ENCODE data around the gene PPM1A. TPM values are rescaled to one million over a fixed set of nuclear protein-coding genes. Genes with fewer than 3 reads are reported as not detected.
"Not testable (repeated sequence)": the region's sequence is repeated elsewhere in the genome, so short reads cannot be mapped to it uniquely, and the experiment has no call there.

Gene PPM1A
- total RNA-seq, 1 experiment from 2014 or later = 65.1 TPM

GRCh38 chr14:60309867-60310552, 61.0 kb downstream of the PPM1A start:
- Histone ChIP-seq H3K36me3 (ENCODE audit: insufficient read depth, low read length) (0 out of 2 replicates have a peak, but pooled peaks cover under 1% of the 10 kb centered on the region), H3K79me2 (ENCODE audit: low read length) (no peaks in the 10 kb centered on the region), H3K4me2 (ENCODE audit: low read depth, low read length, poor library complexity, severe bottlenecking) (peak overlapping the region; percentile 30), H3K27me3 (ENCODE audit: low read length) (no peaks in the 10 kb centered on the region), H4K20me1 (ENCODE audit: insufficient read depth, low read depth, low read length) (no peaks in the 10 kb centered on the region), H3K9me2 (replicated peaks; ENCODE audit: insufficient read depth, low read length) (no peaks in the 10 kb centered on the region), H3K27ac (ENCODE audit: low read length) (no peak overlapping the region), H3K4me3 (ENCODE audit: low read length) (no peak overlapping the region), H3K4me1 (ENCODE audit: low read length) (peaks cover 36% of the 10 kb centered on the region), H2AFZ (ENCODE audit: low read length) (no peak overlapping the region), H3K9me3 (ENCODE audit: low read length) (no peaks in the 10 kb centered on the region), H3K9ac (ENCODE audit: low read length) (no peak overlapping the region)
- peak; percentile 77 for DNase-seq

GRCh38 chr14:60311417-60311816, 62.4 kb downstream of the PPM1A start:
- H3K36me3 ChIP-seq (ENCODE audit: insufficient read depth, low read length) = no peaks in the 10 kb centered on the region
- H4K20me1 ChIP-seq (ENCODE audit: insufficient read depth, low read depth, low read length) = no peaks in the 10 kb centered on the region
- H3K9me3 ChIP-seq (ENCODE audit: low read length) = no peaks in the 10 kb centered on the region
- H3K27me3 ChIP-seq (ENCODE audit: low read length) = no peaks in the 10 kb centered on the region
- DNase-seq = peak; percentile 57
- H3K27ac ChIP-seq (ENCODE audit: low read length) = no peak overlapping the region
- no peak overlapping the region for H3K9ac ChIP-seq (ENCODE audit: low read length)
- H3K4me1 ChIP-seq (ENCODE audit: low read length) = peaks cover 36% of the 10 kb centered on the region
- no peaks in the 10 kb centered on the region for H3K9me2 ChIP-seq (replicated peaks; ENCODE audit: insufficient read depth, low read length)
- no peak overlapping the region for H2AFZ ChIP-seq (ENCODE audit: low read length)
- H3K4me2 ChIP-seq (ENCODE audit: low read depth, low read length, poor library complexity, severe bottlenecking) = no peak overlapping the region
- no peaks in the 10 kb centered on the region for H3K79me2 ChIP-seq (ENCODE audit: low read length)
- no peak overlapping the region for H3K4me3 ChIP-seq (ENCODE audit: low read length)

- H3K27ac ChIP-seq (ENCODE audit: low read length) = no peak overlapping the region
- no peaks in the 10 kb centered on the region for H3K9me2 ChIP-seq (replicated peaks; ENCODE audit: insufficient read depth, low read length)
- no peak for DNase-seq
- H3K9me3 ChIP-seq (ENCODE audit: low read length) = no peaks in the 10 kb centered on the region
- no peak overlapping the region for H3K4me3 ChIP-seq (ENCODE audit: low read length)
- H3K27me3 ChIP-seq (ENCODE audit: low read length) = no peaks in the 10 kb centered on the region
- no peaks in the 10 kb centered on the region for H3K79me2 ChIP-seq (ENCODE audit: low read length)
- no peak overlapping the region for H2AFZ ChIP-seq (ENCODE audit: low read length)
- no peak overlapping the region for H3K4me2 ChIP-seq (ENCODE audit: low read depth, low read length, poor library complexity, severe bottlenecking)
- no peaks in the 10 kb centered on the region for H3K36me3 ChIP-seq (ENCODE audit: insufficient read depth, low read length)
- no peaks in the 10 kb centered on the region for H4K20me1 ChIP-seq (ENCODE audit: insufficient read depth, low read depth, low read length)
- no peak overlapping the region for H3K9ac ChIP-seq (ENCODE audit: low read length)
- H3K4me1 ChIP-seq (ENCODE audit: low read length) = peaks cover 31% of the 10 kb centered on the region
These were observed 64.1 kb downstream of the PPM1A start for GRCh38 chr14:60313093-60313492.

GRCh38 chr14:60315196-60315990, 66.4 kb downstream of the PPM1A start:
- no peak for DNase-seq
- no peaks in the 10 kb centered on the region for H3K79me2 ChIP-seq (ENCODE audit: low read length)
- no peak overlapping the region for H3K4me2 ChIP-seq (ENCODE audit: low read depth, low read length, poor library complexity, severe bottlenecking)
- H4K20me1 ChIP-seq (ENCODE audit: insufficient read depth, low read depth, low read length) = no peaks in the 10 kb centered on the region
- no peak overlapping the region for H3K4me3 ChIP-seq (ENCODE audit: low read length)
- H3K9me2 ChIP-seq (replicated peaks; ENCODE audit: insufficient read depth, low read length) = no peaks in the 10 kb centered on the region
- H3K9me3 ChIP-seq (ENCODE audit: low read length) = no peaks in the 10 kb centered on the region
- H3K36me3 ChIP-seq (ENCODE audit: insufficient read depth, low read length) = no peaks in the 10 kb centered on the region
- no peak overlapping the region for H3K9ac ChIP-seq (ENCODE audit: low read length)
- H2AFZ ChIP-seq (ENCODE audit: low read length) = no peak overlapping the region
- H3K27me3 ChIP-seq (ENCODE audit: low read length) = no peaks in the 10 kb centered on the region
- no peak overlapping the region for H3K27ac ChIP-seq (ENCODE audit: low read length)
- peaks cover 13% of the 10 kb centered on the region for H3K4me1 ChIP-seq (ENCODE audit: low read length)

- no peaks in the 10 kb centered on the region for H3K9me3 ChIP-seq (ENCODE audit: low read length)
- H3K4me1 ChIP-seq (ENCODE audit: low read length) = no peaks in the 10 kb centered on the region
- H3K9ac ChIP-seq (ENCODE audit: low read length) = no peak overlapping the region
- no peak overlapping the region for H3K27ac ChIP-seq (ENCODE audit: low read length)
- no peaks in the 10 kb centered on the region for H3K36me3 ChIP-seq (ENCODE audit: insufficient read depth, low read length)
- H3K4me3 ChIP-seq (ENCODE audit: low read length) = no peak overlapping the region
- H4K20me1 ChIP-seq (ENCODE audit: insufficient read depth, low read depth, low read length) = no peaks in the 10 kb centered on the region
- H3K27me3 ChIP-seq (ENCODE audit: low read length) = no peaks in the 10 kb centered on the region
- no peak overlapping the region for H3K4me2 ChIP-seq (ENCODE audit: low read depth, low read length, poor library complexity, severe bottlenecking)
- no peaks in the 10 kb centered on the region for H3K9me2 ChIP-seq (replicated peaks; ENCODE audit: insufficient read depth, low read length)
- no peak for DNase-seq
- H3K79me2 ChIP-seq (ENCODE audit: low read length) = no peaks in the 10 kb centered on the region
- no peak overlapping the region for H2AFZ ChIP-seq (ENCODE audit: low read length)
These were observed 68.6 kb downstream of the PPM1A start for GRCh38 chr14:60317609-60318008.

- not testable (repeated sequence) for H3K4me1 ChIP-seq (ENCODE audit: low read length); H3K9me3 ChIP-seq (ENCODE audit: low read length); DNase-seq; H3K4me3 ChIP-seq (ENCODE audit: low read length); H3K4me2 ChIP-seq (ENCODE audit: low read depth, low read length, poor library complexity, severe bottlenecking); H3K79me2 ChIP-seq (ENCODE audit: low read length); H3K36me3 ChIP-seq (ENCODE audit: insufficient read depth, low read length); H2AFZ ChIP-seq (ENCODE audit: low read length); H3K9me2 ChIP-seq (replicated peaks; ENCODE audit: insufficient read depth, low read length); H3K27me3 ChIP-seq (ENCODE audit: low read length); H3K9ac ChIP-seq (ENCODE audit: low read length); H3K27ac ChIP-seq (ENCODE audit: low read length); H4K20me1 ChIP-seq (ENCODE audit: insufficient read depth, low read depth, low read length)
These were observed 71.8 kb downstream of the PPM1A start for GRCh38 chr14:60320860-60321259.

GRCh38 chr14:60323199-60323896, 74.3 kb downstream of the PPM1A start:
- Histone ChIP-seq H3K4me2 (ENCODE audit: low read depth, low read length, poor library complexity, severe bottlenecking) (no peak overlapping the region), H3K4me1 (ENCODE audit: low read length) (peaks cover 21% of the 10 kb centered on the region), H3K79me2 (ENCODE audit: low read length) (no peaks in the 10 kb centered on the region), H3K27ac (ENCODE audit: low read length) (no peak overlapping the region), H3K9ac (ENCODE audit: low read length) (no peak overlapping the region), H2AFZ (ENCODE audit: low read length) (no peak overlapping the region), H3K9me3 (ENCODE audit: low read length) (no peaks in the 10 kb centered on the region), H4K20me1 (ENCODE audit: insufficient read depth, low read depth, low read length) (no peaks in the 10 kb centered on the region), H3K36me3 (ENCODE audit: insufficient read depth, low read length) (no peaks in the 10 kb centered on the region), H3K27me3 (ENCODE audit: low read length) (no peaks in the 10 kb centered on the region), H3K9me2 (replicated peaks; ENCODE audit: insufficient read depth, low read length) (no peaks in the 10 kb centered on the region), H3K4me3 (ENCODE audit: low read length) (no peak overlapping the region)
- DNase-seq = no peak

- H3K27ac ChIP-seq (ENCODE audit: low read length) = no peak overlapping the region
- H2AFZ ChIP-seq (ENCODE audit: low read length) = no peak overlapping the region
- H3K79me2 ChIP-seq (ENCODE audit: low read length) = peaks cover 7% of the 10 kb centered on the region; the same call in 1 of the 2 replicates
- DNase-seq = no peak
- no peaks in the 10 kb centered on the region for H4K20me1 ChIP-seq (ENCODE audit: insufficient read depth, low read depth, low read length)
- H3K4me3 ChIP-seq (ENCODE audit: low read length) = no peak overlapping the region
- no peaks in the 10 kb centered on the region for H3K9me2 ChIP-seq (replicated peaks; ENCODE audit: insufficient read depth, low read length)
- no peaks in the 10 kb centered on the region for H3K9me3 ChIP-seq (ENCODE audit: low read length)
- no peak overlapping the region for H3K4me2 ChIP-seq (ENCODE audit: low read depth, low read length, poor library complexity, severe bottlenecking)
- H3K27me3 ChIP-seq (ENCODE audit: low read length) = no peaks in the 10 kb centered on the region
- no peak overlapping the region for H3K9ac ChIP-seq (ENCODE audit: low read length)
- H3K36me3 ChIP-seq (ENCODE audit: insufficient read depth, low read length) = no peaks in the 10 kb centered on the region
- H3K4me1 ChIP-seq (ENCODE audit: low read length) = peaks cover 36% of the 10 kb centered on the region
These were observed 75.8 kb downstream of the PPM1A start for GRCh38 chr14:60324837-60325236.
